Left kidney (tissue), 2 donors: ENCODE measurements around the gene HABP2. TPM values are rescaled to one million over a fixed set of nuclear protein-coding genes. Genes with fewer than 3 reads are reported as not detected.

Experiments
- DNase-seq: peaks from one replicate; pipeline ENCODE4 v3.0.0-alpha.2; 2013
- polyA plus RNA-seq: library from polyadenylated mRNA; unstranded; fragments of 120-200 nt; gene quantifications from one replicate; pipeline ENCODE4 v1.2.1, GENCODE V29; 2013; ENCODE audit not compliant: insufficient read length

The HABP2 gene
- polyA plus RNA-seq, 1 donor = 0.52 TPM

GRCh38 chr10:113605268-113605978, 52.6 kb downstream of the HABP2 start:
- DNase-seq = no peak

DNA sequence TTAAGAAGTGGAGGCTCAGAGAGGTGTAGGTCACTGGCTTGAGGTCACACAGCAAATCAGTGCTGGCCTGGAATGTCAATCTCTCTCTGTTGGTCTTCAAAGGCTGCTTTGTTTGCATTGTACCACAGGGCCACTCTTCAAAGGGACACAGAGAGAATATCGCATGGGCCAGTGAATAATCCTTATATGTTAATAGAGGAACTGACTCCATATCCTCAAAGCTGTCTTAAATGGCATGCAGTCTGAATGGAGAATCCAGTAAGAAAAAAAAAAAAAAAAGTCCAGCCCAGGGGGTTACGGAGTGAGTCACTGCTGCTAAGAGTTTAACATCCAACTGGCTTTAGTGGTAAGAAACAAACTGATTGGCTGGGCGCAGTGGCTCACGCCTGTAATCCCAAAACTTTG, 56.9 kb downstream of the HABP2 start:
- DNase-seq = no peak

DNA sequence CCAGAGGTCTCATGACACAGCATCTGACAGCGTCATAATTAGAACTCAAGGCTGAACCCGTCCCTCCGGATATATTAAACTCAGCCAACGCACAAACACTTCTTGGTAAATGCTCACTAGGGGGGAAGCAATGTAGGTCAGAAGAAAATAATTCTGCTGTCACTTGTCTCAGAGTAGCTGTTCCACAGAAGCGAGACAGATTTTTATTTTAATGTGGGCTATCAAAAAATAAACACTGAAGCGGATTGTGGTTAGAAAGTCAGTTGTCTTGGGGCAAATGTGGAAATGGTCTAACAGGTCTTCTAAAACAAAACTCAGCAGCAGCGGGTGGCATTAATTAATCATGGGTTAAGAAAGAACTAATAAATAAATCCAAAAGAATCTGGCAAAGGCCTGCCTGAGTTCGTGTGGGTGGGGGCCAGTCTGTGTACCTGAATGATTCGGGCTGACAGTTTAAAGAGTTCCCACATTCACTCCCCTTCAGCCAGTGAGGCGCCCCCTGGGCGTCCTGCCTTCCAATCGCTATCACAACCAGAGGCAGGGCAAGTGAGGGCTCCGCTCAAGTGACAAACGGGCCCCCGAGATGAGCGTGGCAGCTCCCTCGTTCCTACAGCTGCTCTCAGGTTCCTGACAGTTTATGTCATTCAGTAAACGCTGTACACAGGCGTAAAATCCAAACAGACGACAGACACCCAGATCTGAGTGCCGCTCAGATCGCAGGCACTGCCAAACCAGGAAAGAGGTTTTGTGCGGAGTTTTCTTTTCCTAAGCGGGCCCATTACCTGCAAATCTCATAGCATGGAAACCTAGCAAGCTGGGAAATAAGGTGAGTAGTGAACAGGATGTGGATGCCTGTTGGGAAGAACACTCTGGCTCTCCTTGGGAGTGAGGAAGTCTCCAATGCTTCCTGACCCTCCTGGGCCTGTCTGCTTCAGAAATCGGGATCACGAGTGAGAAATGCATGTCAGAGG, 58.1 kb downstream of the HABP2 start:
- DNase-seq = peak; percentile 20

- no peak for DNase-seq
Observed at GRCh38 chr10:113612154-113612553, 59.3 kb downstream of the HABP2 start.

GRCh38 chr10:113613427-113613826, 60.6 kb downstream of the HABP2 start:
- DNase-seq = no peak

DNA sequence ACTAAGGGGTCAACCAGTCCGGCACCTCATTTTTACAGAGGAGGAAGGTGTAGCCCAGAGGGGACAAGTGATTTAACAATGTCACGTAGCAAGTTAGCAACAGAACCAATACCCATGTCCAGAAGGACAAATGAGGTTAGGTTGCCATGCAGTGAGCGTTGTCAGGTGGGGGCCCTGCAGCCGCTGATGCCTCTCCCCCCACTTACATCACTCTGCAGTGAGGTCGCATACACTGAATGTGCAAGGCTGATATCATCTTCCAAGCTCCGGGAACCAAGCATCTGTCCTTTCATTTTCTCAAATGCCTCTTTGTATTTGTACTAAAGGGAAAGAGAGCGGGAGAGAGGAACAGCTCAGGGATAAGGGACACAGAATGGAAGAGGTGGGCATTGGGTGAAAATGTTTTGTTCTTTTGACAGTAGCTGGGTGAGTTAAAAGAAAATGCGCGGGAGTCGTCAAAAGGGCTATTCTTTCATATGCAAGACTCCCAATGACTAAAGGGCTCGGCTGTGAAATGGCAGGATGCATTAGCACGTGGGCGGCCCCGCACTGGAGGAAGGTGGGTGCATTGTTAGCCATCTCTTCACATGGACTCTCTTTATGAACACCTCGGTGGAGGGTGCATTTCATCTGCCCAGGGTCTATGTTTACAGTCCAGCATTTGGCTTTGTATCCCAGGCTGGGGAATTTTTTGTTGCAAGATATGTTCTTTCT, 61.3 kb downstream of the HABP2 start:
- no peak for DNase-seq

DNA sequence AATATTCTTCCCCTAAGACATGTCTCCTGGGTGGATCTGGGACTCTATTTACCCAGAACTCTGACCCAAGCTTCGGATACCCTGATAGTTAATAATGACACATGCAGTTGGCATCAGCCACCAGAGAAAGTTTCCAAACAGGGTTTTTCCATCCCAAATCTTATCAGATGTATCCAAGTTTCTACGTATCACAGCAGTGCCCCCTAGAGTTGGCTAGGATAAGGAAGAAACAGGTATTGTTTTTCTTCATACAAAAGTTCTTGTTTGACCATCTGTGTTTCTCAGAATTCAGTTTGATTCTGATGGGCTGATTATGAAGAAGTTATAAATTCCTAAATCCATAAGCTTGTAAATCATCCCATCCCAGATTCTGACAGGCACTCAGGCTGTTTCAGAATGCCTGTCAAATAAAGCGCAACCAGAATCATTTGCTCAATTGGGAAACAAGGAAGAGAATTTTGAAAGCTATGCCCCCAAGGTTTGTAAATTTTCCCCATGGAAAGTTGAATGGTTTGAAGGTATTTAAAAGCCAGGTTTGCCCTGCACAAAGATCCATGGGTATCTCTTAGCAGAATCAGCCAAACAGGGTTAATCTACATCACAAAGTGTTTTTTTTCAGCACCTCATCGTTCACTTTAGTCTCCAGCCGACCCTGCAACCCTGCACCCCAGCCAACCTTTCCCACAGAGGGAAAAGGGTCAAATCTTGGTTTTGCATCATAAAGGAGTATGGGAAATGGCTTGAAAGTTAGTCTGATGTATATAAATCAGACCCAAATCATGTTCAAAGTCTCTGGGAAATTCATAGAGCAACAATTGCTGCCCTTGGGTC, 63.6 kb downstream of the HABP2 start:
- DNase-seq = peak; percentile 19

DNA sequence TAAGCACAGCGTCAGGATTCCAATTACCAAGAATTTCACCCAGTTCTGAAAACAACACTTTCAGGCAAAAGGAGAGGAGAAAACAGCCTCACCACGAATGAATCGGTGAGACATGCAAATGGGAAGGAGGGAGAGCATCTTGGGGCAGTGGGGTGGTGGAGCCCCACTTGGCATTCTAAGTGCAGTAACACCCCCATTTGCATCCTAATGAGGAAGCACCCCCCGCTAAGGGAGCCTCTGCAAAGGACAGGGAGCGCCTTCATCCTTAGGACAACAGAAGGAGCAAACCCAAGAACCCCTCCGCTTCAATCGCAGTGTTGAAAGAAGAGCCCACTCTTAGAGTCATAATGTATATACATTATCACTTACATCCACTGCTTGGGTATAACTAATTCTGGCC, 64.2 kb downstream of the HABP2 start:
- no peak for DNase-seq

GRCh38 chr10:113618338-113618737, 65.5 kb downstream of the HABP2 start:
- DNase-seq = no peak

DNA sequence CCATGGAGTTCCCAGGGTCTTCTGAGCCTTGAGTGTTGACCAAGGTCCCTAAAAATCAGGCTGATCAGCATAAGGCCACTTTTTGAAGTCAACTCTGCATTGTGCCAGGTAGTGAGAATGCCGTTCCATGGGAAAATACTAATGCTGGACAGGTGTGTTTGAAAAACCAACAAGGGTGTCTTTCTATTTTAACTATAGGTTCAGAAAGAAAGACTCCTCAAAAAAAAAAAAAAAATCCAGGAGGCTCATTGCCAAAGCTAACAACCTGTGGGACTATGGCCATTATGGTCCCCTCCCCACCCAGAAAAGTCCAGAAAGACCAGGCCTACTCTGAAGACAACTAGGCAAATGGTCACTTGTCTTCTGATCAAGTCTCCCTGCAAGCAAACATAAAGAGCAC, 66.5 kb downstream of the HABP2 start:
- no peak for DNase-seq

GRCh38 chr10:113620511-113620910, 67.7 kb downstream of the HABP2 start:
- no peak for DNase-seq

DNA sequence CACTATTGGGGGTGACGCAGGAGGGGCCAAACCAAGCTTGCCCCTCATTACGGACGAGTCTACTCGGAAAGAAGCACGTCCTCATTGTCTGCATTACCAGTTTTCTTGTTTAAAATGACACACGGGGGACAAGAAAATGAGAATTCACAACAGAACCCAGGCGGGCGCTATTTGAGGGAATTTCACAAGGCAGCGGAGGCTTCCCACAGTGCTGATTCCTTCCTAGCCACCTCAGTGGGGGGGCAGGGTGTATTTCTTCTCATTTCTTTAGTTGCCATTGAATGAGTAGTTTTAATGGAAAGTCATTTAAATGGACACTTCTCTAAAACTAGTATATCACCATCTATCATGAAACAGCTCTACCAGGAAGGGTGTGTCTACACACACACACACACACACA, 68.1 kb downstream of the HABP2 start:
- no peak for DNase-seq

DNA sequence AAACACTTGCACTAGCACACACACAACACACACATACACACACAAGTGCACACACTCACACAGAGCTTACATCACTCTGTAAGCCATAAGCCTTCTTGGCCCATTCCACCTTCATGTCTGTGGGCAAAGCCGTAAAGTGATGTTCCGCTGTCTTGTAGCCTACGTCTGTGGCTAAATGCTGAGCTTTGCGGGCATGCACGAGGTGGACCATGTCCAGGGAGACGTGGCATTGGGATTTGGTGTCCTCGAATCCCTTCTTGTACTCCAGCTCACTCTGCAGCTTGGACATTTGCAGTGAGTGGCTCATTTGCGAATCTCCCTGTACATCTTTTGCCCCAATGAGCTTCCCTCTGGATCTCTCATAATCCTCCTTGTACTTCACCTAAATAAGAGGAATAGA, 68.9 kb downstream of the HABP2 start:
- DNase-seq = no peak

DNA sequence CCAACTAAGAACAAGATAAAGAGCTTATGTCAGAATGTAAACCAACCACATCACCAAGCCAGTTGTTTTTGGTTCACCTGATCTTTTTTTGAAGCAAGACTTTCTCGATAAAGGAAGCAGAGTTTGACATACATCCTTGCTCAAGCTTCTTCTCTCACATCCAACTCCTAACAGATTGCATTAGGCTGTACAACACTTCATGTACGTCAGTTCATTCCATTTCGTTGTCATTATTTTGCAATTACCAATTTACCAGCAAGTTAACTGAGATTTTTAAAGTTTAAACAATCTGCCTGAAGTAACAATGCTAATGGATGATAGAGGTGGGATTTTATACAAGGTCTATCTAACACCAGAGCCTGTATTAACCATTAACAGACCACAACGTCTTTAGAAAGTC, 70.0 kb downstream of the HABP2 start:
- no peak for DNase-seq

DNA sequence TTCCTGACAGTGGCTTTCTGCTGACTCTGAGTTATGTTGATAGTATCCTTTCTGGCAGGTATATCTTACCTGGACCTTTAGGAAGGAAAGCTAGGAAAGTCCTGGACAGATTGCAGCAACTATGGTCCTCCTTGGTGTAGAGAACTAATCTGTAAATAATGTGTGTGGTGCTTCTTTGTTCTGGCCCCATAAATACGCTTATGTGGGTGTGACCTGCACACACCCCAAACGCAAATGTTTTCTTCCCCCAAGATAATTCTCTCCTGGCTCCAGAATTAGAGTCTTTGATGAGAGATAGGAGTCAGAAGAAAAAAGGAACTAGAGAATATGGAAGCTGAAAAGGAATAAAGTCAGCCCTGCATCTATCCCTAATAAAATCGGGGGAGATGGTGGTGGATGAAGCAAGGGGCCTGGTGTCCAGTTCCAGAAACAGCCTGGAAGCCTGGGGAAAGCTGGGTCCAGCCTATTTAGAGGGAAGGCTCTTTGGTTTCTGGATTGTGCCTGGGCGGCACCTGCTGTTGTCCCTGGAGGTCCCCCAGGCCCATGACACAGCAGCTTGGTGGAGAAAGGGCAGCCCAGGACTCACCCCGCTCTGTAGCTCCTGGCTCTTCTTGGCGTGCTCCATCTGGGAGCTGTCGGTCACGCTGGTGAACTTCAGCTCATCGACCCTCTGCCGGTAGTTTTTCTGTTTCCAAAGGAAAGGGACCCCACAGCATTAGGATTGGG, 72.8 kb downstream of the HABP2 start:
- DNase-seq = no peak

- DNase-seq = no peak
Observed at GRCh38 chr10:113626809-113627355, 74.0 kb downstream of the HABP2 start.

DNA sequence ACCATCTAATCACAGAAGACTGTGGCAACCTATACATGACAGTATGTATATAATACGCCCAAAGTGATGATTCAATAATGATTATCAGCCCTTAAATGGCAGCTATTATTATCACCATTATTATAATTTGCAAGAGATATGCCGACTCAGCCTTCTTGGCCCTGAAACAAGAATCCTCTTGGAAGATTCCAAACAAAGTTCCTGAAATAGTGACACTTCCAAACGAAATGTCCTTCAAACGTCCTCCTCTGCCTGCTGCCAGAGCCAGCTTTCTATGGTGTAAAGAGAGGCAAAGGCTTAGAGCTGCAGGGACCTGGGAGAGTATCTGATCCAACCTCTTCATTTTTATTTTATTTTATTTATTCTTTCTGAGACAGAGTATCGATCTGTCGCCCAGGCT, 75.0 kb downstream of the HABP2 start:
- DNase-seq = no peak

DNA sequence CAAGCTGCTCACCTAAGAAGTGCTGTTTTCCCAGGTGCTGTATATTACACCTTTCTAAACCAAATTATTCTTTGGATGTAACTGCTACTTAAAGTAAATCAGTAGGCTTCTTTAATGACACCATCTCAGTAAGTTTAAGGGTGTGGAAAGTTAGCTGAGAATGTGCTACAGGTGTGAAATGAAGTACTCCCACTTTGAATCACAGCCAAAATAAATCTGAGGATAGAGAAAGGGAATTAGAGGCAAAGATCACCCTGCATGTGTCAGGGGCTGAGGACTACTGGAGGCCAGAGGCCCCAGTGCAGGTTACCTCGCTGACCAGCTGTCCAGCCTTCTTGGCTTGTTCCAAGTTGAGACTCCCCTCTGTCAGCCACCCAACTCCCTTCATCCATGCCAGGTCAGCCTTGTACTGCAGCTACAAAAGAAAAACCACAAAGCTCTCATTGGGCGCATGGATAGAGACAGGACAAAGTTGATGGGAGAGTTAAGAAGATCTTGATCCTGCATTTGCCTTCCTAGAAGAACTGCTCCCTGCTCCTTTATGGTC, 75.8 kb downstream of the HABP2 start:
- DNase-seq = no peak

GRCh38 chr10:113630929-113631533, 78.2 kb downstream of the HABP2 start:
- no peak for DNase-seq
